ENCODE data around the gene HOMER3.

Gene HOMER3

DNA sequence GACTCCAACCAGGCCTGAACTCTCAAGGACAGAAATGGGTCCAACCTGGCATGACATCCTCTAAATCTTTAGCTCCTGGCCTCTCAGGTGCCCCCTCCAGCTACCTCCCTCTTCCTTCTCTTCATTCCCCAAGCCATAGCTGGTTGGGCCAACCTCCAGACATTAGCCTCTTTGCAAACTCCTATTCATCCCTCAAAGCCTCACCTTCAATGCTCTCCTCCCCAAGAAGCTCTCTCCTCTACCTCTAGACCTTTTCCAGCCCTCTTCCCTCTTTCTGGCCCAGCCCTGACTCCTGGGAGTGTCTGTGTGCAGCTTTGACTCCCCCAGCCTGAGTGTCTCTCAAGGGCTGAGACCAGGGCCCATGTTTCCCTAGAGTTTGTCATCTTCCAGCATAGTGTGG is 5.3 kb upstream of the HOMER3 start:
- TF ChIP-seq POLR2A (IDR thresholded peaks at IDR 0.05; ENCODE audit: low read length) (no peak), GATA1 (IDR thresholded peaks at IDR 0.05; ENCODE audit: low read depth, low read length) (no peak)
- no peak for DNase-seq

GRCh38 chr19:18945297-18945696 is 4.3 kb upstream of the HOMER3 start:
- no peak for TF ChIP-seq GATA1 (IDR thresholded peaks at IDR 0.05; ENCODE audit: low read depth, low read length)
- DNase-seq, result no peak

DNA sequence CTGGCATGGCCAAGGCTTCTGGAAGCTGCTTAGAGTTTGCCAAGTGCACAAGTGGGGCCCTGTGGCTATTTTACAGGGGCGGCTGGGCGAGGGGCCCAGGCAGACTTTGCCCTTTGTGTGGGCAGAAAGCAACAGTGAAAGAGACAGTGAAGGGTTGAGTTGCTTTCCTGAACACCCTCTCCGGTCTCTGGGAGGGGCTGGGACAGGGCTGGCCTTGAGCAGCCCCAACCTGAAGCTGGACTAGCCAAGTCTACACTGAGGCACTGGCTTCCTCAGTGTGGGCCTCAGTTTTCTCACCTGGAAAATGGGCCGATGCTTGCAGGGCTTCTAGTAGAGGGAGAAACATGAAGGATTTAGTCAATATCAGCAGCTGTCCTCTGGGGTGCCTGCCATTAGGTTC is 2.4 kb upstream of the HOMER3 start:
- DNase-seq, result no peak
- no peak for TF ChIP-seq GATA1 (IDR thresholded peaks at IDR 0.05; ENCODE audit: low read depth, low read length)

GRCh38 chr19:18942692-18943091 is 1.7 kb upstream of the HOMER3 start:
- no peak for TF ChIP-seq GATA1 (IDR thresholded peaks at IDR 0.05; ENCODE audit: low read depth, low read length)
- TF ChIP-seq POLR2A (IDR thresholded peaks at IDR 0.05; ENCODE audit: low read length), result no peak
- no peak for DNase-seq

DNA sequence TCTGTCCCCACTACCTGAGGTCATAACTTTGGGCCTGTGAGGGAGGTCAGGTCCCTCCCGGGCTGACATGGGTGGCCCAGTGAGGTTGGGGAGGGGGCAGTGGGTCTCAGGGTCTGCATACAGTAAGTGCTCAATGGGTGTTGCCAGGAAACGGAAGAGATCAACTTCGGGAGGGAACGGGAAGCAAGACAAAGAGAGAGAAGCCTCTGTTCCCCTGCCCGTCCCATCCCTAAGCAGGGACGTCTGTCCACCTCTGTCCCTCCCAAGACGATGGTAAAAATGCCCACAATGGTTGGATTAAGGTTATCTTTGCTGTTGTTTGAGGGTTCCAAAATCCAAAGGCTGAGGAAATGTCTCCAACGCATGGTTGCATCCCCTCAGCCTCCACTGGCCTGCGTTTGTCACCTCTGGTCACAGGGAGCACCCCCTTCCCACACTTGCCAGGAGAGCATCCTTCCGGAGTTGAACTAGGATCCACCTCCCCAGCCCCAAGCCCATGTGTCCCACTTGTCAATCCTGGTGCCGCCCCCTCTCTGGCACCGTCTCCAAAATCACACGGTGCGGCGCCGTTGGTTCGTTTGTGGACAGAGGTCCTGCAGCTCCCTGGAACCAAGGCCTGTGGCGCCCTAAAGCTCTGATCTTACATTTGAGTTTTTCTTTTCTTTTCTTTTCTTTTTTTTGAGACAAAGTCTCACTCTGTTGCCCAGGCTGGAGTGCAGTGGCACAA is 774 bp upstream of the HOMER3 start:
- no peak for TF ChIP-seq GATA1 (IDR thresholded peaks at IDR 0.05; ENCODE audit: low read depth, low read length)
- no peak for TF ChIP-seq POLR2A (IDR thresholded peaks at IDR 0.05; ENCODE audit: low read length)
- DNase-seq, result no peak

DNA sequence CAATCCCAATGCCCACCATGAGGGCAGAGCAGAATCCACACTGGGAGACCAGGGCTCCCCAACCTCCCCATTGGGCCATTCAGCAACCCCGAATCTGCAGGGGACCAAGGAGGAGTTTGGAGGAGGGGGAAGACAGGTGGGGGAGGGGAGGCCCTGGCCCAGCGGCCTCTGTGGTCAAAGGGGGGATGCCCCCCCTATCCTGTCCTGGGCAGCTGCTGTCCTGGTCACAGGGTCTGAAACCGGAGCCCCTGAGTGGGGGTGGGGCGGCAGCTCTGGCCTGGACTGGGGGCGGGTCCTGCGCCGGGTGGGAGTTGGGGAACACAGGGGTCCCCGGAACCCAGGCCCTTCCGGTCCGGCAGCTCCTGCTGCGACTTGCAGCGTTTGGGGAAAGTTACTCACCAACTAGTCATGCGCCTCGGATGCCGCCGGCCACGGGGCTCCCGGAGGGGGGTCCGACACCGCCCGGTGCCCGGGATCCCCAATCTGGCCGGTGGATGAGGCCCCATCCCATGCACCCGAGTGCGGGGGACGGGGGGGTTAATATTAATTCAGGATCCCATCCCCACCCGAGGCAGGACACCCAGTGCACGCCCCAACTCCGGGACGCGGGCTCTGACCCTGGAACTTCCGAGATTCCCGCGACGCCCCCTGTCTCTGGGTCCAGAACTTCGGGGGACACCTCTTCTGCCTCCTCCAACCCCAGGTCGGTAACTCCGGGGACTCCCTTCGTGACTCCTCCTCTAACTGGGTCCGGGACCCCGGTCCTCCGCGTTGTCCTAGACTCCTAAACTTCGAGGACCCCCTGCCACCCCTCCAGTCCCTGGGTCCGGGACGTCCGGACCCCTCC is 872 bp downstream of the HOMER3 start:
- DNase-seq, result no peak
- TF ChIP-seq GATA1 (IDR thresholded peaks at IDR 0.05; ENCODE audit: low read depth, low read length), result no peak
- TF ChIP-seq POLR2A (IDR thresholded peaks at IDR 0.05; ENCODE audit: low read length), result no peak

GRCh38 chr19:18939163-18939562 is 1.9 kb downstream of the HOMER3 start:
- no peak for DNase-seq
- no peak for TF ChIP-seq POLR2A (IDR thresholded peaks at IDR 0.05; ENCODE audit: low read length)
- no peak for TF ChIP-seq GATA1 (IDR thresholded peaks at IDR 0.05; ENCODE audit: low read depth, low read length)

DNA sequence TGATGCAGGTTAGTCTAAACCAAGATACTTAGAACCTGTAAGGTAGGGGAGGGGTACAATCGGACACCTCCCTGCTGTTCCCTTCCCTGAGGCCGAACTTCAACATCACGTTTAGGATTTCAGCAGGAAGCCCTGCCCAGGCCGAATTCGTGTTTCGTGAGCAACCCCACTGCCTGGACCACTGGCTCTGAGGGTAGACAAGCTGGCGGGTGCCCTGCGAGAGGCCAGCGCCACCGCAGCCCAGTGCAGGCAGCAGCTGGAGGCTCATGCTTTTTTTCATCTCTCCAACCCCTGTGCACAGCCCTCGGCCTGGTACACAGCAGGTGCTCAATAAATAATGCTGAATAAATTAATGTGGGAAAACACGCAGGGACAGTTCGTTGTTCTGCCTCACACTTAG is 7.7 kb downstream of the HOMER3 start:
- DNase-seq, result no peak
- no peak for TF ChIP-seq GATA1 (IDR thresholded peaks at IDR 0.05; ENCODE audit: low read depth, low read length)
- no peak for TF ChIP-seq POLR2A (IDR thresholded peaks at IDR 0.05; ENCODE audit: low read length)

DNA sequence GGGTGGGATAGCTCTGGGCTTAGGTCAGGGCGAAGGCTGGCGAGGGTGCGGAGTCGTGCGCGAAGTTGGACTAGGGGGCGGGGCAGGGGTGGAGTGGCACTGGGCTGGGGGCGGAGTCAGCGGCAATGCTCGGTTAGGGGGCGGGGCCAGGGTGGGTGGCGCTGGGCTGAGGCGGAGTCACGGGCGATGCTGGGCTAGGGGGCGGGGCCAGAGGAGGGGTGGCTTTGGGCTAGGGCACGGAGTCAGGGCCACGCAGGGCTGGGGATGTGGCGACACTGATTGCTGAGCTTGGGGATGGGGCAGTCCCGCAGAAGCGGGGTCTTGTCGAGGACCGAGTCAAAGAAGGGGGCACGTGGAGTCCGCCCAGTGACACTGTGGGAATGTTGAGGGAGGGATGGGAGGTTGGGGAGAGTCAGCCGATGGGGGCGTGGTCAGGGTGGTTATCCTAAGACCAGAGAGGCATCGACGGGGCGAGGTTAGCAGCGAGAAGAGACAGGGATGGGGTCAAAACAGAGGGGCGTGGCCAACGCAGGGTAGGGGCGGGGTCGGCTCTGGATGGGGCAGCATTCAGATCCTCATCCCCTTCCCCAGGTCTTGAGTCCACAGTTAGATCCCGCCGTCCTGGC is 8.7 kb downstream of the HOMER3 start:
- peak; percentile 84 to 94 for DNase-seq
- TF ChIP-seq GATA1 (IDR thresholded peaks at IDR 0.05; ENCODE audit: low read depth, low read length), result no peak
- no peak for TF ChIP-seq POLR2A (IDR thresholded peaks at IDR 0.05; ENCODE audit: low read length)

GRCh38 chr19:18931316-18932162 is 9.5 kb downstream of the HOMER3 start:
- DNase-seq, result no peak
- TF ChIP-seq POLR2A (IDR thresholded peaks at IDR 0.05; ENCODE audit: low read length) (no peak), GATA1 (IDR thresholded peaks at IDR 0.05; ENCODE audit: low read depth, low read length) (no peak)

GRCh38 chr19:18929311-18929710 is 11.7 kb downstream of the HOMER3 start:
- no peak for DNase-seq
- TF ChIP-seq POLR2A (IDR thresholded peaks at IDR 0.05; ENCODE audit: low read length) (no peak), GATA1 (IDR thresholded peaks at IDR 0.05; ENCODE audit: low read depth, low read length) (no peak)

DNA sequence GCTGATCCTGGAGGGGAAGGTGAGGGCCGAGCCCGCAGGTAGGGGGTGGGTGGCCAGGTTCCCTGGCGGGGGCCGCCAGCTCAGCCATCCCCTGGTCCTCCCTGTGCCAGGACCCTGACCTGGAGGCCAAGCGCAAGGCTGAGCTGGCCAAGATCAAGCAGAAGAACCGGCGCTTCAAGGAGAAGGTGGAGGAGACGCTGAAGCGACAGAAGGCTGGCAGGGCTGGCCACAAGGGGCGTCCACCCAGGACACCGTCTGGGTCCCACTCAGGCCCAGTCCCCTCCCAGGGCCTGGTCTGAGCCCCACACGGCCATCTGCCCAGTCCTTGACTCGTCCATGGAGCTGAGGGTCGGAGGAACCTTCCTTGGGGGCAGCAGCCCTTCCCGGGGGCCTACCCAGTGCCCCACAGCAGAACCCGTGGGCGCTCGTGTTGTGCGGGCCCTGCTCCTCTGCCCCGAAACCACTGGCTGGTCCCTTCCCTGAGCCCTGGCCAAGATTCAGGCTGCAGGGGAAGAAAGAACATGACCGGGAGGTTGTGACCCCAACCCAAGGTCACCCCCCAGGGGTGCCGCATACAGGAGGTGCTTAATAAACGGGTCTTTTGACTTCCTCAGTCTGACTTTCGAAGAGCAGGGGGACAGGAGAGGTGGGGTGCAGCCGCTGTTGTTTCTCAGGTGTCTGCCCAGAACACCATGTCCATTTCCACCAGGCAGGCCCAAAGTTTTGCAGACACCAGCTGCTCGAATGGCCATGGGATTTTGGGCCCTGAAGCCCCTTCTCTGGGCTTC is 12.8 kb downstream of the HOMER3 start:
- DNase-seq, result no peak
- TF ChIP-seq POLR2A (IDR thresholded peaks at IDR 0.05; ENCODE audit: low read length) (no peak), GATA1 (IDR thresholded peaks at IDR 0.05; ENCODE audit: low read depth, low read length) (no peak)

DNA sequence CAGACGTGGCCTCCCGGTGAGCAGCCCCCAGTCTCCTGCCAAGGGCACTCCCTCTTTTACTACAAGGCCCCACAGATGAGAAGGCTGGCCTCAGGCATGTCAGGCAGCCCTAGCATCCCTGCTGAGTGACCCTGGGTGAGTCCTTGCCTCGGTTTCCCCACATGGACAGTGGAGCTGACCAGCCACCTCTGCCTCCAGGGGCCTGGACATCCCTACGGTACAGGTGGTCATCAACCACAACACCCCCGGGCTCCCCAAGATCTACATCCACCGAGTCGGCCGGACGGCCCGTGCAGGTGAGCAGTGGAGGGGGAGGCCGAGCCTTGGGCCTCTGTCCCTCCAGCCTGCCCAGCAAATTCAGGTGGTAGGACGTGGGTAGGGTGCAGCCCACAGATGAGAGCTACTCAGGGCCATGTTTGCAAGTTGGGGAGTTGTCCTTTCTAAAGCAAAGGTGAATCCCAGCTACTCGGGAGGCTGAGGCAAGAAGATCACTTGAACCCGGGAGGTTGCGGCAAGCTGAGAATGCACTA is 16.3 kb downstream of the HOMER3 start:
- DNase-seq, result no peak
- no peak for TF ChIP-seq GATA1 (IDR thresholded peaks at IDR 0.05; ENCODE audit: low read depth, low read length)
- no peak for TF ChIP-seq POLR2A (IDR thresholded peaks at IDR 0.05; ENCODE audit: low read length)

All from erythroblast (primary cell).